OCI-LY1 (cell line): Measurements from ENCODE around the gene SEMA6B.

Experiments used
- H2AFZ ChIP-seq: fragments of 200-600 bp; sonication (generic), shearing (Covaris generic); 2 replicates; pipeline ENCODE4 v1.6.0; 2014; ENCODE audit warnings: antibody characterized with exemption, mild to moderate bottlenecking, low read length
- H3F3A ChIP-seq: fragments of 200-600 bp; sonication (generic), shearing (Covaris generic); 2 replicates; pipeline ENCODE4 v1.6.0; 2014; ENCODE audit warnings: mild to moderate bottlenecking, antibody characterized with exemption, low read length, moderate library complexity; ENCODE audit not compliant: insufficient read depth
- H3K27ac ChIP-seq: fragments of 200-600 bp; sonication (generic); 2 replicates; pipeline ENCODE4 v1.5.1; 2014; ENCODE audit warnings: low read length, mixed run types, mild to moderate bottlenecking, low read depth; ENCODE audit not compliant: poor library complexity, severe bottlenecking
- H3K27me3 ChIP-seq: fragments of 200-600 bp; sonication (generic); 2 replicates; pipeline ENCODE4 v1.6.0; 2014; ENCODE audit warnings: antibody characterized with exemption, mild to moderate bottlenecking, low read length, moderate library complexity; ENCODE audit not compliant: insufficient read depth
- H3K36me3 ChIP-seq: fragments of 200-600 bp; sonication (generic); 2 replicates; pipeline ENCODE4 v1.6.1; 2014; ENCODE audit warnings: mild to moderate bottlenecking, antibody characterized with exemption, low read length, moderate library complexity, mixed read lengths; ENCODE audit not compliant: insufficient read depth
- H3K4me1 ChIP-seq: fragments of 200-600 bp; sonication (generic); 2 replicates; pipeline ENCODE4 v1.5.1; 2014; ENCODE audit warnings: mild to moderate bottlenecking, low read length, moderate library complexity; ENCODE audit not compliant: insufficient read depth, severe bottlenecking
- H3K4me2 ChIP-seq: fragments of 200-600 bp; sonication (generic), shearing (Covaris generic); 2 replicates; pipeline ENCODE4 v1.6.1; 2014; ENCODE audit warnings: low read length
- H3K4me3 ChIP-seq: fragments of 200-600 bp; sonication (generic); 2 replicates; pipeline ENCODE4 v1.5.1; 2014; ENCODE audit warnings: low read length, low read depth, mild to moderate bottlenecking, mixed read lengths; ENCODE audit not compliant: poor library complexity, severe bottlenecking
- H3K79me2 ChIP-seq: fragments of 200-600 bp; shearing (Covaris generic); 2 replicates; pipeline ENCODE4 v1.6.1; 2016; ENCODE audit warnings: mixed run types, low read length, mixed read lengths; ENCODE audit not compliant: insufficient read depth
- H3K9ac ChIP-seq: fragments of 200-600 bp; sonication (generic), shearing (Covaris generic); 2 replicates; pipeline ENCODE4 v1.6.1; 2014; ENCODE audit warnings: mild to moderate bottlenecking, low read length, mixed read lengths
- H3K9me2 ChIP-seq: fragments of 200-600 bp; sonication (generic), shearing (Covaris generic); 2 replicates; pipeline ENCODE4 v1.6.1; 2014; ENCODE audit warnings: low read depth, mild to moderate bottlenecking, low read length, mixed read lengths
- H3K9me3 ChIP-seq: fragments of 200-600 bp; shearing (Covaris generic); 2 replicates; pipeline ENCODE4 v1.6.1; 2014; ENCODE audit warnings: low read length, mixed read lengths
- H4K20me1 ChIP-seq: fragments of 200-600 bp; sonication (generic), shearing (Covaris generic); 2 replicates; pipeline ENCODE4 v1.6.0; 2016; ENCODE audit warnings: mild to moderate bottlenecking, low read length; ENCODE audit not compliant: insufficient read depth
- CTCF ChIP-seq: fragments of 200-600 bp; sonication (generic), shearing (Covaris generic); IDR thresholded peaks from 2 replicates; pipeline ENCODE4 v1.5.1; 2017; ENCODE audit warnings: mild to moderate bottlenecking, antibody characterized with exemption, low read length, moderate library complexity, mixed read lengths
- EZH2 ChIP-seq: fragments of 200-600 bp; sonication (generic), shearing (Covaris generic); IDR thresholded peaks from 2 replicates; pipeline ENCODE4 v1.8.0; 2017; ENCODE audit warnings: borderline replicate concordance, mixed run types, mild to moderate bottlenecking, antibody characterized with exemption, low read length, moderate library complexity, mixed read lengths

Gene SEMA6B

DNA sequence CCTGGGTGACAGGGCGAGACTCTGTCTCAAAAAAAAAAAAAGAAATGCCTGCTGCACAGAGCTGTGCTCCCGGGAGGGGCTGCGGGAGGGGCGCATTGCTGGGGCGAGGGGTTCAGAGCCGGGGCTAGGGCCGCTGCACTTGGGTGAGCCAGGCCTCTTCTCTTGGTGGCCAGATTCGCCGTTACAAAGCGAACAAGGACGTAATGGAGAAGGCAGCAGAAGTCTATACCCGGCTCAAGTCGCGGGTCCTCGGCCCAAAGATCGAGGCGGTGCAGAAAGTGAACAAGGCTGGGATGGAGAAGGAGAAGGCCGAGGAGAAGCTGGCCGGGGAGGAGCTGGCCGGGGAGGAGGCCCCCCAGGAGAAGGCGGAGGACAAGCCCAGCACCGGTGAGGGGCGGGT is 60.2 kb downstream of the SEMA6B start:
- Histone ChIP-seq H3K36me3 (peaks cover 36% of the 10 kb centered on the region), H3K27ac (no peak overlapping the region), H3K9ac (no peak overlapping the region), H4K20me1 (no peaks in the 10 kb centered on the region), H3K4me3 (no peak overlapping the region), H3K79me2 (no peaks in the 10 kb centered on the region), H3K4me1 (no peaks in the 10 kb centered on the region), H2AFZ (no peak overlapping the region), H3F3A (no peaks in the 10 kb centered on the region), H3K4me2 (no peak overlapping the region), H3K27me3 (no peaks in the 10 kb centered on the region), H3K9me3 (no peaks in the 10 kb centered on the region), H3K9me2 (no peaks in the 10 kb centered on the region)
- TF ChIP-seq CTCF (no peak), EZH2 (no peak)

DNA sequence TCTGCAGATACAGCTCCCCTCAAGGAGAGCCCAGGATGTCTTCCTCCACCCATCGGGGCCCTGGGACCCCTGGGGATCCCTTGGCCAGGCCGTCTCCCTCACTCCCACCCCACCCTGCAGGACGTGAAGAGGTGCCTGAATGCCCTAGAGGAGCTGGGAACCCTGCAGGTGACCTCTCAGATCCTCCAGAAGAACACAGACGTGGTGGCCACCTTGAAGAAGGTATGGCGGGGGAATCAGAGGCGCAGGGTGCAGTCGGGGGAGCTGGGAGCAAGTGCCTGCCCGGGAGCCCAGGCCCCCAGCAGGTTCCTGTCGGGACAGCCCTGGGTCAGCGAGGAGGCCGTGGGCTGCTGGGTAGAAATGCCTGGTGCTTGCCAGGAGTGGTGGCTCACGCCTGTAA is 60.8 kb downstream of the SEMA6B start:
- H3K36me3 ChIP-seq, result peaks cover 42% of the 10 kb centered on the region
- H3F3A ChIP-seq, result no peaks in the 10 kb centered on the region
- H3K4me1 ChIP-seq, result no peaks in the 10 kb centered on the region
- H3K4me3 ChIP-seq, result no peak overlapping the region
- H3K4me2 ChIP-seq, result no peak overlapping the region
- H3K79me2 ChIP-seq, result no peaks in the 10 kb centered on the region
- H3K9me3 ChIP-seq, result no peaks in the 10 kb centered on the region
- H3K27me3 ChIP-seq, result no peaks in the 10 kb centered on the region
- H2AFZ ChIP-seq, result no peak overlapping the region
- no peak overlapping the region for H3K9ac ChIP-seq
- no peak overlapping the region for H3K27ac ChIP-seq
- TF ChIP-seq EZH2 (no peak), CTCF (no peak)
- no peaks in the 10 kb centered on the region for H3K9me2 ChIP-seq
- no peaks in the 10 kb centered on the region for H4K20me1 ChIP-seq

DNA sequence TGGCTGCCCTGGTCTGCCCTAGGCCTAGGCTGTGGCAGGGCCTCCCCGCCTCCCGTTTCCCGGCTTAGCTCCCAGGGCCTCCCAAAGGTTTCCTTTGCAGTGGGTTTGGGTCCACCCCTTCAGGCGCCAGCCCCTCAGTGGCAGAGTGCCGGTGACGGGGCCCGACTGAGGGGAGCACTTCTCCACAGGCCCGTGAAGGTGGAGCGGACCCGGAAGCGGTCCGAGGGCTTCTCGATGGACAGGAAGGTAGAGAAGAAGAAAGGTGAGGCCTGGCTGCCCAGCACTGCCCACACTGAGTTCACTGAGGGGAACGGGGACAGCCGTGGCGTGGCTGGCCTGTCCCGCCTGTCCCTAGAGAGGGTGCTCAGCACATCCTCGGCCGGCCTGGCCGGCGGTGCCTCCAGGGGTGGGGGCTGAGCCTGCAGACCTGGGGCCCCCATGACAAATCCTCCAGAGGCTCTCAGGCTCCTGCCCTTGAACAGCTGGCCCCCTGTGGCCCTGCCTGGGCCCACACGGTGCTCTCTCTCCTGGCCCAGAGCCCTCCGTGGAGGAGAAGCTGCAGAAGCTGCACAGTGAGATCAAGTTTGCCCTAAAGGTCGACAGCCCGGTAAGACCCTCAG is 61.6 kb downstream of the SEMA6B start:
- Histone ChIP-seq H3K27ac (no peak overlapping the region), H3K27me3 (no peaks in the 10 kb centered on the region), H2AFZ (no peak overlapping the region), H3K79me2 (no peaks in the 10 kb centered on the region), H4K20me1 (no peaks in the 10 kb centered on the region), H3K36me3 (peaks cover 51% of the 10 kb centered on the region), H3K9me3 (no peaks in the 10 kb centered on the region), H3K9ac (no peak overlapping the region), H3K9me2 (no peaks in the 10 kb centered on the region), H3K4me2 (no peak overlapping the region), H3K4me1 (no peaks in the 10 kb centered on the region), H3F3A (no peaks in the 10 kb centered on the region), H3K4me3 (no peak overlapping the region)
- TF ChIP-seq EZH2, result no peak
- no peak for TF ChIP-seq CTCF
